SW 1271 (cell line): ENCODE results near the gene GP2.
"Not testable (repeated sequence)": the region's sequence is repeated elsewhere in the genome, so short reads cannot be mapped to it uniquely, and the experiment has no call there.

Experiments used
- DNase-seq, 2 experiments: peaks; one replicate each; lab custom pipeline; 2025; lab: John Stamatoyannopoulos, UW

GP2 gene

GRCh38 chr16:20323591-20324117, 3.7 kb downstream of the GP2 start:
- DNase-seq = no peak

GRCh38 chr16:20322696-20323095, 4.6 kb downstream of the GP2 start:
- DNase-seq = no peak

- DNase-seq = no peak
Measured at GRCh38 chr16:20321671-20322070, 5.6 kb downstream of the GP2 start.

GRCh38 chr16:20321051-20321450, 6.3 kb downstream of the GP2 start:
- not testable (repeated sequence) for DNase-seq

GRCh38 chr16:20320592-20320991, 6.7 kb downstream of the GP2 start:
- no peak for DNase-seq

- no peak for DNase-seq
Measured at GRCh38 chr16:20320178-20320577, 7.1 kb downstream of the GP2 start.

- no peak for DNase-seq
Measured at GRCh38 chr16:20319406-20319805, 7.9 kb downstream of the GP2 start.

- no peak for DNase-seq
Measured at GRCh38 chr16:20318437-20318836, 8.9 kb downstream of the GP2 start.

- DNase-seq = no peak
Measured at GRCh38 chr16:20318006-20318405, 9.3 kb downstream of the GP2 start.

- DNase-seq = no peak
Measured at GRCh38 chr16:20317117-20317516, 10.2 kb downstream of the GP2 start.

- DNase-seq = no peak
Measured at GRCh38 chr16:20316715-20317114, 10.6 kb downstream of the GP2 start.

- DNase-seq = no peak
Measured at GRCh38 chr16:20315764-20316163, 11.5 kb downstream of the GP2 start.

GRCh38 chr16:20314575-20314974, 12.7 kb downstream of the GP2 start:
- no peak for DNase-seq

GRCh38 chr16:20313741-20314140, 13.6 kb downstream of the GP2 start:
- no peak for DNase-seq

- not testable (repeated sequence) for DNase-seq
Measured at GRCh38 chr16:20312536-20313095, 14.7 kb downstream of the GP2 start.

- DNase-seq = no peak
Measured at GRCh38 chr16:20311548-20311947, 15.8 kb downstream of the GP2 start.

- no peak for DNase-seq
Measured at GRCh38 chr16:20310421-20311395, 16.6 kb downstream of the GP2 start.

GRCh38 chr16:20309786-20310185, 17.5 kb downstream of the GP2 start:
- DNase-seq = no peak

GRCh38 chr16:20308801-20309590, 18.3 kb downstream of the GP2 start:
- no peak for DNase-seq

GRCh38 chr16:20308266-20308665, 19.0 kb downstream of the GP2 start:
- no peak for DNase-seq

- DNase-seq = no peak
Measured at GRCh38 chr16:20307791-20308190, 19.5 kb downstream of the GP2 start.

GRCh38 chr16:20307240-20307671, 20.1 kb downstream of the GP2 start:
- DNase-seq = no peak
